Esophagus squamous epithelium (tissue), 5 donors: ENCODE measurements around the gene BNC2. TPM values are rescaled to one million over a fixed set of nuclear protein-coding genes. Genes with fewer than 3 reads are reported as not detected.

ENCODE experiments used
- DNase-seq: peaks from one replicate; lab custom pipeline; 2025; lab: John Stamatoyannopoulos, UW
- H3K27ac ChIP-seq, 4 donors: fragments of 200-600 bp; sonication (generic); one replicate each; pipeline ENCODE4 v1.5.1; 2016 to 2019; ENCODE audit warnings: mild to moderate bottlenecking in 1 of 4
- H3K27me3 ChIP-seq, 4 donors: fragments of 200-600 bp; sonication (generic); 1 replicate in 3 of 4; 2 replicates in 1 of 4; pipeline versions ENCODE4 v1.5.1 to v1.6.0; 2017 to 2021; ENCODE audit warnings: antibody characterized with exemption in 1 of 4
- H3K36me3 ChIP-seq, 3 donors: fragments of 200-600 bp; sonication (generic); one replicate each; pipeline ENCODE4 v1.5.1; 2016 to 2019
- H3K4me1 ChIP-seq, 3 donors: fragments of 200-600 bp; sonication (generic); one replicate each; pipeline ENCODE4 v1.5.1; 2017 to 2019
- H3K4me3 ChIP-seq, 4 donors: fragments of 200-600 bp; sonication (generic); 1 replicate in 3 of 4; 2 replicates in 1 of 4; pipeline ENCODE4 v1.5.1; 2016 to 2019; ENCODE audit warnings: mild to moderate bottlenecking in 2 of 4, moderate library complexity in 1 of 4
- H3K9me3 ChIP-seq, 3 donors: fragments of 200-600 bp; sonication (generic); one replicate each; pipeline ENCODE4 v1.5.1; 2016 to 2019
- POLR2A ChIP-seq, 4 donors: fragments of 450-650 bp; IDR thresholded peaks; one replicate each; pipeline ENCODE4 v1.6.1; 2017; ENCODE audit warnings: antibody characterized with exemption in 4 of 4, mild to moderate bottlenecking in 4 of 4, moderate library complexity in 3 of 4
- WGBS, 2 donors: methylation state at CpG; one replicate each; pipeline ENCODE4 v1.1.5; 2018; 5-methylcytosine and 5-hydroxymethylcytosine counted together
- intact Hi-C: fragments of 100-400 bp; cut with DNase I; formaldehyde crosslinking; loops from one replicate; pipeline ENCODE4 v1.15.0; 2022
- total RNA-seq, 4 donors: library from RNA; depleted of rRNA; stranded (reverse); fragments of >200 nt; gene quantifications; one replicate each; pipeline ENCODE4 v1.1.0, GENCODE V29; 2016
- TF ChIP-seq, protein P1 (sequence below), 6 experiments: fragments of 450-650 bp in 4 of 6; fragments of 200-600 bp in 2 of 6; sonication (generic) in 2 of 6; IDR thresholded peaks; one replicate each; pipeline ENCODE4 v1.5.1; 2016 to 2019; ENCODE audit warnings: antibody characterized with exemption in 6 of 6, mild to moderate bottlenecking in 4 of 6, moderate library complexity in 4 of 6
- donor health status: DM: yes; HTN: yes; CAD: no.

Gene BNC2
- total RNA-seq, 4 donors from 2014 or later, result 3.6 to 41.8 (median 8.5) TPM

DNA sequence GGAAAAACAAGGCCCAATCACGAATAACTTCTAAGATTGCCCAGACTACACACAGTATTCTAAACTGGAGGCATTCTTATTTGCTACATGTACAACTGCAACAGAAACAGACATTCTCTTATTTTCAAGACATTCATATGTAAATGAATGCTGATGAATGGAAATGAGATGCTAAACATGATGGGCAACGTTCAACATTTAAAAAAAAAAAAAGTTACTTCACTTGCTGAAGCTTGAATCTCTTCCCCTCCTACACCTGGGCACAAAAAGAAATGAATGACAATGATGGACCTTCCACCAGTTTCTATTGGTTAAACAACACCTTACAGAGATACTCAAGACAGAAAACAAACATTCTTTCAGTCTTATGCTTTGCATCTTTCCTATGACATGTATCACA, 160.5 kb downstream of the BNC2 start:
- Histone ChIP-seq H3K4me3 (no peak overlapping the region), H3K9me3 (no peaks in the 10 kb centered on the region), H3K27ac (no peak overlapping the region), H3K27me3 (no peaks in the 10 kb centered on the region), H3K36me3 (no peaks in the 10 kb centered on the region), H3K4me1 (peaks cover 0 to 33% (median 4%) of the 10 kb centered on the region in 3 donors)
- 79% methylated on average over 2 of the region's 2 CpGs for WGBS, 2 donors
- DNase-seq, result no peak
- intact Hi-C loops, result no loop called here
- TF ChIP-seq, protein P1, sequence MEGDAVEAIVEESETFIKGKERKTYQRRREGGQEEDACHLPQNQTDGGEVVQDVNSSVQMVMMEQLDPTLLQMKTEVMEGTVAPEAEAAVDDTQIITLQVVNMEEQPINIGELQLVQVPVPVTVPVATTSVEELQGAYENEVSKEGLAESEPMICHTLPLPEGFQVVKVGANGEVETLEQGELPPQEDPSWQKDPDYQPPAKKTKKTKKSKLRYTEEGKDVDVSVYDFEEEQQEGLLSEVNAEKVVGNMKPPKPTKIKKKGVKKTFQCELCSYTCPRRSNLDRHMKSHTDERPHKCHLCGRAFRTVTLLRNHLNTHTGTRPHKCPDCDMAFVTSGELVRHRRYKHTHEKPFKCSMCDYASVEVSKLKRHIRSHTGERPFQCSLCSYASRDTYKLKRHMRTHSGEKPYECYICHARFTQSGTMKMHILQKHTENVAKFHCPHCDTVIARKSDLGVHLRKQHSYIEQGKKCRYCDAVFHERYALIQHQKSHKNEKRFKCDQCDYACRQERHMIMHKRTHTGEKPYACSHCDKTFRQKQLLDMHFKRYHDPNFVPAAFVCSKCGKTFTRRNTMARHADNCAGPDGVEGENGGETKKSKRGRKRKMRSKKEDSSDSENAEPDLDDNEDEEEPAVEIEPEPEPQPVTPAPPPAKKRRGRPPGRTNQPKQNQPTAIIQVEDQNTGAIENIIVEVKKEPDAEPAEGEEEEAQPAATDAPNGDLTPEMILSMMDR (IDR thresholded peaks at IDR 0.05), result no peak
- no peak for TF ChIP-seq POLR2A (IDR thresholded peaks at IDR 0.05)

DNA sequence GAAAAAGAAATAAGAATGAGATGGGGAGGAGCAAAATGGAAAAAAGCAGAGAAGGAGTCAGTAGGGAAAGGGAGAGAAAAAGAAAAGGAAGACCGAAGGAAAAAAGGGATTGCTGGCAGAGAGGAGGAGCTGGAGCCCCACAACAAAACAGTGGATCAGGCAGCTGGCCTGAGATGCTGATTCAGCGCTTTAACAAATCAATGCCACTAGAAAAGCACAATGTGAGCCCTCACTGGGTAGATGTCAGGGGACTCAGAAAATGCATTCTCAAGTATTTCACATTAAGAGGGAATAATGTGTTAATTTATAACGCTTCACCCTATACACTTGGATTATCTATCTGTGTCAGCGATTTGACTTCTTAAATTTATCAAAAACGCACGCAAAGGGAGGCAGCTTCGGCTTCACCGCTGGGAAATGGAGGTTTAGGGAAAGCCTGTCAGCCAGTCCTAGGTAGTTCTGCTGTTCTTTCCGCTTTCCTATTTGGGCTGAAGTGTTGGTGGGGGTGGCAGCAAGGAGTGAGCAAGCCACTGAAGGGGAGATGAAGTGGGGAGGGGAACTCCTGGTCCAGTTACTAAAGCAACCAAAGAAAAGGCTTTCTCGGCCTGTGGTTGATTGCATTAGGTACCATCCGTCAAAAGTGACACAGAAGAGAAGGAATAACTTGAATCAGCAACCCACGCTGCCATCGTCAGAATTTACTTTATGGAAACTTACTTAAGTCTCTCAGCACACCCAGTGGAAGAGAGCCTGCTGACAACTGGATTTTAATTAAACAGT, 161.6 kb downstream of the BNC2 start:
- Histone ChIP-seq H3K36me3 (no peaks in the 10 kb centered on the region), H3K4me1 (peaks cover 0 to 37% (median 4%) of the 10 kb centered on the region in 3 donors), H3K27ac (peak overlapping the region in 2 of 4 donors; percentile 3 to 24), H3K4me3 (no peak overlapping the region), H3K9me3 (no peaks in the 10 kb centered on the region), H3K27me3 (no peaks in the 10 kb centered on the region)
- intact Hi-C loops, result no loop called here
- WGBS, 2 donors, result 78 to 81% methylated on average over 12 to 13 of the region's 13 CpGs
- TF ChIP-seq, protein P1 (IDR thresholded peaks at IDR 0.05), result no peak
- no peak for TF ChIP-seq POLR2A (IDR thresholded peaks at IDR 0.05)
- DNase-seq, result no peak

DNA sequence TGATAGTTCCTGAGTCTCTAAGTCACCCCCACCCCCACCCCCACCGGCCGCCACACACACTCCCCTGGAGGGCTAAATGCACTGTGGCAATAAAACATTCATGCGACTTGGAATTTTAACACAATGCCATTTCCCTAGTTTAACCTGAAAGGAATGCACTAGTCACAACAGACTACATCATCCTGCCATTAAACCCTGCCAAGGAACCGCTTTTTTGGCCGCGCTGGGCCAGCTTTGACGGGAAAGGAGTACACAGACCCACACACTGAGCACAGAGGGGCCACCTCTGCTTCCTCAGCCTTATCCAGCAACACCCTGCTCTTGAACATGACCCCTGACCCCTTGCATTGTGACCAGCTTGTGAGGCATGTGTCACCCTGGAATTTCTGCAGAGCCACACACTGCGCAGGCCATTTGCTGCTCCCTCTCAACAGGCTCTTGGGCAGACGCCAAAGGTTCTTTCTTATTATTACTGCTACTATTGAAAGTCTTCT, 165.3 kb downstream of the BNC2 start:
- no peaks in the 10 kb centered on the region for H3K9me3 ChIP-seq
- H3K4me3 ChIP-seq, result peak overlapping the region in 3 of 4 donors; percentile 31 to 59 (median 34)
- TF ChIP-seq POLR2A (IDR thresholded peaks at IDR 0.05), result no peak
- WGBS, 2 donors, result 21 to 38% methylated on average over 8 to 9 of the region's 9 CpGs
- H3K36me3 ChIP-seq, result no peaks in the 10 kb centered on the region
- intact Hi-C loops, result no loop called here
- H3K27me3 ChIP-seq, result no peaks in the 10 kb centered on the region
- H3K27ac ChIP-seq, result peak overlapping the region; percentile 70 to 94 (median 85)
- DNase-seq, result no peak
- peaks cover 0 to 35% (median 4%) of the 10 kb centered on the region in 3 donors for H3K4me1 ChIP-seq

DNA sequence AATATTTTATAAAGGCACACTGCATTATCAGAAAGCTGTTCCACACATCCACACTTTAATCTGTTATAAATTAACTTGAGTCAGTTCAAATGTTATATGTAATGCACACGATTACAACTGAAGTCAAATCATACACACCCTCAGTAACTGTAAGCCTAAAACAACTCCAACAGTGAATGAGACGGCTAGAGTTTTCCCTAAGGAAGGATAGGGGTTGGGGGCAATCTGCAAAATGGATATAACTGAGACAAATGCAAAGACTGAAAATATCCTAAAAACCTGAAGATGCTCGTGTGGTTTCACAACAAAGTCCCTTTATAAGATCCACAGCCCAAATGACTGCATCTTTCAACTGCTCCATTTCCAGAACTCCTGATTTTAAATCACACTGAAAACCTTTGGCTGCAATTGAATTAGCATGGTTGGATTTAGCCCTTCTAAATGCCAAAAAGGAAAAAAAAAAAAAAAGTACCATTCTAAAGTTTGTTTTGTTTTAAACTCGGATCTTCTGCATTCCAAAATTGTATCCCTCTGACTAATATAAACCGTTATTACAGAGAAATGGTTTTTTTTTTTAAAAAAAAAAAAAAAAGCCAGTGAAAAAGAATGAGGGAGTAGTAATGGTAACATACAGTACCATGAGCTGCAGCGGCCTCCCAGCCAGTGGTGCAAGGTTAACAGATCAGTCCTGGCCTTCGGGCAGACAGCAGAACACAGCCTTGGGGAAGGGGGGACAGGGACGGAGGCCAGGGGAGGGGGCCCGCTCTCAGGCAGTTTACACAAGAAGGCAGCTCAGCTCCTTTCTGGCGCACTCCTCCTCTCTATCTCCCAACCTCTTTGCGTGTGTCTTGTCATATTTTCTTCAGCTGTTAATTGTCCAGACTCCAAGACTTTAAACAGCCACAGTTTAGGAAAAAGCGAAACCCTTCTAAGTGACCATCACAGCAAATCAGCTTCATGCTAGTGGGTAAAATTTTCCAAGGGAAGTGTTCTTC, 166.1 kb downstream of the BNC2 start:
- no peaks in the 10 kb centered on the region for H3K36me3 ChIP-seq
- TF ChIP-seq, protein P1 (IDR thresholded peaks at IDR 0.05), result no peak
- no peak for TF ChIP-seq POLR2A (IDR thresholded peaks at IDR 0.05)
- 35 to 55% methylated on average over 12 of the region's 12 CpGs for WGBS, 2 donors
- intact Hi-C loops, result no loop called here
- no peaks in the 10 kb centered on the region for H3K27me3 ChIP-seq
- no peak for DNase-seq
- no peaks in the 10 kb centered on the region for H3K9me3 ChIP-seq
- H3K4me3 ChIP-seq, result peak overlapping the region in 3 of 4 donors; percentile 31 to 59 (median 34)
- peaks cover 0 to 35% (median 4%) of the 10 kb centered on the region in 3 donors for H3K4me1 ChIP-seq
- peak overlapping the region; percentile 70 to 94 (median 85) for H3K27ac ChIP-seq

DNA sequence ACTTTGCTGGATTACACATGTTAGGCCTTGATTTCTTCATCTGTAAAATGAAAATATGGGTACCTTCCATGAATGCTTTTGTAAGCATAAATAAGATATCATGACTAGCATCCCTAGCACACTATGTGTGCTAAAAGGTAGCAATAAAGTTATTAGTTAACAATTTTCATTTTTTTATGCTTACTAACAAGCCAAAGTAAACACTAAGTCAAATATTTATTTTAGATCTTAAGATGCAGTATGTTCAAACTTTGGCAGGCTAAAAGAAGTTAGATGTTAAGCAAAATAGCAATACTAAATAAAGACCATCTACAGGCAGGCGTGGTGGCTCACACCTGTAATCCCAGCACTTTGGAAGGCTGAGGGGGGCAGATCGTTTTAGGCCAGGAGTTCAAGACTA, 169.1 kb downstream of the BNC2 start:
- no peak overlapping the region for H3K27ac ChIP-seq
- 39% methylated on average over 2 of the region's 2 CpGs for WGBS, 2 donors
- intact Hi-C loops, result no loop called here

More for the DNA sequence above, 169.1 kb downstream of the BNC2 start:
- no peak for TF ChIP-seq POLR2A (IDR thresholded peaks at IDR 0.05)
- TF ChIP-seq, protein P1 (IDR thresholded peaks at IDR 0.05), result no peak
- H3K4me1 ChIP-seq, result peaks cover 0 to 27% (median 2%) of the 10 kb centered on the region in 3 donors
- no peaks in the 10 kb centered on the region for H3K27me3 ChIP-seq
- DNase-seq, result no peak
- H3K9me3 ChIP-seq, result no peaks in the 10 kb centered on the region
- no peak overlapping the region for H3K4me3 ChIP-seq
- H3K36me3 ChIP-seq, result no peaks in the 10 kb centered on the region
